Activated CD8-positive, alpha-beta memory T cell treated with anti-CD3 and anti-CD28 coated beads for 48 hours (primary cell): Measurements from ENCODE around the gene VIPR2.
"Not testable (repeated sequence)": the region's sequence is repeated elsewhere in the genome, so short reads cannot be mapped to it uniquely, and the experiment has no call there.

Experiments
- DNase-seq, 3 experiments: peaks; one replicate each; pipeline ENCODE4 v3.0.0-alpha.2; 2020; ENCODE audit warnings: low read depth in 2 of 3, low spot score in 2 of 3

Gene VIPR2

GRCh38 chr7:159105832-159106811 lies 38.5 kb downstream of the VIPR2 start:
- DNase-seq = no peak

GRCh38 chr7:159105066-159105780 lies 39.4 kb downstream of the VIPR2 start:
- no peak for DNase-seq

- DNase-seq = no peak
Observed at GRCh38 chr7:159104188-159104920, 40.3 kb downstream of the VIPR2 start.

DNA sequence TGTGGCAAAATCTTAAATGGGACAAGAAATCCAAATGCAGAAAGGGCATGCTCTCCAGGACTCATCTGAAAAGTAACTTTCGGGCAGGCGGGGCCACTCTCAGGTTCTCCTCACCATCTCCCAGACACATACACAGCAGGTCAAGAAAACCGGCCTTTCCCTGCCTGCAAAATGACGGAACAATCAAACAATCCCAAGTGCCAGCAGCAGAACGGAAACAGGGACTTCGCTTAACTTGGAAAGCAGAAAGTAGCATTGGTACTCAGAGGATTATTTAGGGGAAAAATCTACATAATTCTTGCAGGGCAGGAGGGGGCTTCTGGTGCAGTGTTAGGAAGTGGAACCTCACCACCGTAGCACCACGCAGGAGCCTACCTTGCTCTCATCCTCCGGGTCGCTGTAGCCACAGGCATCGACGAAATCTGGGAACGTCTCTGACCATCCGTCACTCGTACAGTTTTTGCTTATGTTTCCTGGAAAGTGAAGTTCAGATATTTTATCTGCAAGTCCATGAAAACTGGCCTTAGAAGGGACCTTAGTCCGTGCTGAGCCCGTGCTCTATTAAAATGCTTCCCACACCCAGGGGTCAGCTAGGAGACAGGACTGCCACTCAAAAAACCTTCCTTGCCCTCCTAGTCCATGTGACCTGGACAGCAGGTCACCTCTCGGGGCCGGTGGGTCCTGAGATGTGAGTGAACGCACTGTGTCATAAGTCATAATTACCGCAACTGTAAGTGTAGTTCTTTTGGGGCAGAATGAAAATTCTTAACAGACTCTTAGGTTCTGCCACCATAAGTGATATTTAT lies 41.1 kb downstream of the VIPR2 start:
- no peak for DNase-seq

DNA sequence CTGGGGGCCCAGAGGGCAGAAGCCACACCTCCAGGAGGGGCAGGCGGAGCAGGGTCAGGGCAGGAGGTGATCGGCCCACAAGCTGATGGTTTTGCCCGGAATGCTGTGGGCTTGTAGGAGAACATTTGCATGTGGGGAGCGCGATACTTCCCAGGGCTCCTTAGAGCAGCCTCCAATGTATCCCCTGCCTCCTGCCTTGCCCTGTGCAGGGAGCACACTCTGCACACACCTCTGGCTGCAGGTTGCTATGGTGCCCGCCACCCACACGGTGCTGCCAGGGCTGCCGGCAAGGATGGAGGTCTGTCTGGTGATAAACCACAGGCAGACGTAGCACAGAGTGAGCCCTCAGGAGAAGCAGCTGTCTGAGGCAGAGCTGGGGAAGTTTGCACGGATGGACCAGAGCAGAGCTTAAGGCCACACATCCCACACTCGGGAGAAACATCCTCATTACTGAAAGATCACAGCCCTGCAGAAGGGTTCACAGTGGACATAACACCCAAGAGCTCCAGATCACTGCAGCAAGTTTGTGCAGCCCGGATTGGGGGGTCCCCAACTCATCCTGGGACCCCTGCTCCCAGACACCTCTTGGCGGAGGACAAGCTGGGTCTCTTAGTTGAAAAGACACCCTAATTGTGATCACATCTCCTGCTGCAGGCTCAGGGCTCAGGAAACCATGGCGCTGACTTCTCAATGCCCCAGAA lies 41.8 kb downstream of the VIPR2 start:
- DNase-seq = no peak

GRCh38 chr7:159101661-159102091 lies 43.0 kb downstream of the VIPR2 start:
- not testable (repeated sequence) for DNase-seq

GRCh38 chr7:159101083-159101395 lies 43.6 kb downstream of the VIPR2 start:
- not testable (repeated sequence) for DNase-seq

DNA sequence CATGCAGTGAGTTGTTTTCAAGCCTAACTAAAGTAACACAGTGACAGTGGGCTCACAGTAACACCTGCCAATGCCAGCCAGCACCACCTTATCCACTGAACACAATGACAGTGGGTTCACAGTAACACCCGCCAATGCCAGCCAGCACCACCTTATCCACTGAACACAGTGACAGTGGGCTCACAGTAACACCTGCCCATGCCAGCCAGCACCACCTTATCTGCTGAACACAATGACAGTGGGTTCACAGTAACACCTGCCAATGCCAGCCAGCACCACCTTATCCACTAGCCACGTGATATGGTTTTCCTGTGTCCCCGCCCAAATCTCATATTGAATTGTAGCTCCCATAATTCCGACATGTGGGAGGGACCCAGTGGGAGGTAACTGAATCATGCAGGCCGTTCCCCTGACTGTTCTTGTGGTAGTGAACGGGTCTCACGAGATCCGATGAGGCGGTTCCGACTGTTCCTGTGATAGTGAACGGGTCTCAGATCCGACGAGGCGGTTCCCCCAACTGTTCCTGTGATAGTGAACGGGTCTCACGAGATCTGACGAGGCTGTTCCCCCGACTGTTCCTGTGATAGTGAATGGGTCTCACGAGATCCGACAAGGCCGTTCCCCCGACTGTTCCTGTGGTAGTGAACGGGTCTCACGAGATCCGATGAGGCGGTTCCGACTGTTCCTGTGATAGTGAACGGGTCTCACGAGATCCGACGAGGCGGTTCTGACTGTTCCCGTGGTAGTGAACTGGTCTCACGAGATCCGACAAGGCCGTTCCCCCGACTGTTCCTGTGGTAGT lies 44.2 kb downstream of the VIPR2 start:
- DNase-seq = not testable (repeated sequence)

DNA sequence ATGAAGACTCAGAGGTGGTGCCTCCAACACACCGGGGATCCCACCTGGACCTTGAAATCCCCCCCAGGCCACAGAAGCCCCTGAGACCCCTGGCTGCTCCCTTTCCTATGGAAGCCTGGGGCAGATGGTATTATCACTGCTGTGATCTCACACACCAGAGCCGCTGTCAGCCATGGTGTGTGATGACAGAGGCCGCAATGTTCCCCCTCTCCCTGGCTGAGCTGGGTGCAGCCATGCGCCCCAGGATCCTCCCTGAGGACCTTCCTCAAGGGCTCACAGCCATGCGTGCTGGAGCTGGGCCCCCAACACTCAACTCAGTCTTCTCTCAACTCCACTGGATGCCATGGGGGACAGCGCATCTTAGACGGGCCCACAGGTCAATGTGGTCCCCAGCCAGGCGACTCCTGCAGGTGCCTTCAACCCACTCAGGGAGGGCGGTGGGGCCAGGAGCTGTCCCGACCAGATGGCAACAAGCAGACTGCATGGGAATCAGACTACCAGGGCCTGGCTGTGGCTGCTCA lies 44.9 kb downstream of the VIPR2 start:
- DNase-seq = no peak

GRCh38 chr7:159098811-159099655 lies 45.6 kb downstream of the VIPR2 start:
- no peak for DNase-seq

- no peak for DNase-seq
Observed at GRCh38 chr7:159098424-159098786, 46.3 kb downstream of the VIPR2 start.

- no peak for DNase-seq
Observed at GRCh38 chr7:159097661-159098423, 46.8 kb downstream of the VIPR2 start.

GRCh38 chr7:159096736-159097581 lies 47.7 kb downstream of the VIPR2 start:
- DNase-seq = no peak

DNA sequence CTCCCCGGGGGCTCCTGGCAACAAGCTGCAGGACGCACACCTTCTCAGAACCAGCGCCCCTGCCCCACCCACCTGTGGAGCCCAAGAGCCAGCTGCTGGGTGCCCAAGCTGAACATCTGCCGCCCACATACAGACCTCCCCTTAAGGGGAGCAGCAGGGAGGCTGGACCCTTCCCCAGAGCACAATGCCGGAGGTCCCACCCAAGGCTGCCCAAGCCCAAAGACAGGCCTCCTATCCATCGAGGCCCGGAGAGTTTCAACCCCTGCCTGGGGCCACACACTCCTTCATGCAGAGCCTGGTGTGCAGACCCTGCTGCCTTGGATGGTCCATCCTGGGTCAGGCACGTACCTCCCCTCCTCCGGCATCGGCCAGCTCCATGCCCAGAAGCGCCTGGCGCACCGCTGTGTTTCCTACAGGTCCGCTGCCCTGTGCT lies 48.7 kb downstream of the VIPR2 start:
- no peak for DNase-seq

DNA sequence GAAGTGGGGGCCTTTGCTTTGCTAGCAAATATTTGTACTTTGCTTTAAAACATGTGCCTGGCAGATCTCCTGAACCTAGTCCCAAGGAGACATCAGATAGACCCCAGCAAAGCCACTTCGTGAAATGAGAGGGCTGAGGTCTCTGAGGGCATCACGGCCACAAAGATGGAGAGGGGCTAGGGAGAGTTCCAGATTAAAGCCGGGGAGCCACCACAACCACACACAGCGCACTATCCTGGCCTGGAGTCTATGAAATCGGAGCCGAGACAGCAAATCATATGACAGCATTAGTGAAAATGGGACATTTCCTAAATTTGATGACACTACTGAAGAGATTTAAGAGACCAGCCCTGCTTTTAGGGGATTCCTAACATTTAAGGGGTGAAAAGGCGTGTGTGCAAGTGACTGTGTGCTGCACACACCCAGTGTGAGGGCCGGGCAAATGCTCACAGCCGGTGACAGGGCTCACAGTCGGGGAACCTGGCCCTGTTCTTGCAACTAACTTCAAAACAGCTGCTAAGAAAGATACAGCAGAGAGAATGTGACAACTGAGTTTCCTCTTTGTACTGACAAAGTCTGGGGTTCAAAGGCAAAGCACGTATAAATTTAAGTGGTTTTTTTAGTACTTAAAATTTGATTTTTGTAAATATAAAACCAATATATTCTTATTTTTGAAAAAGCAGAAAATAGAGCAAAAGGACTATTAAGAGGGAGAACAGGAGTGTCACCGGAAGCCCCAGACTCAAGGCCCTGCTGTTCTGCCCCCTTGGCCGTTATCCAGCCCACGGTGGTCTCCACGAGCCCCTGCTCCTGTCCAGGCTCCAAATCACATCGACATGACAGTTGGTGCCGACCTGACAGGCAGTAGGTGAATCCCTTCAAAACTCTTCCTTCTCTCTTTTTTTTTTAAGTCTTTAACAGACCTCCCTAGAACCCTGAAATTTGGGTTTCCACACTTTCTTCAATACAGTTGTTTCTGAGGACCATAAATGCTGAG lies 49.5 kb downstream of the VIPR2 start:
- no peak for DNase-seq
